ENCODE measurements around the gene ZC3H18.
A peak's percentile ranks its signal among the peaks of the same experiment; 100 is the strongest.

The ZC3H18 gene

GRCh38 chr16:88535191-88535856 lies 34.9 kb upstream of the ZC3H18 start:
- H3K9me3 ChIP-seq (replicated peaks; ENCODE audit: insufficient read depth, low read length), result no peaks in the 10 kb centered on the region
- no peaks in the 10 kb centered on the region for H3K79me2 ChIP-seq (ENCODE audit: low read length)
- peak overlapping the region; percentile 54; the same call in 1 of the 2 replicates for H3K4me2 ChIP-seq (ENCODE audit: low read depth, low read length)
- H3K4me3 ChIP-seq (ENCODE audit: low read length), result peak overlapping the region; percentile 34; the same call in 1 of the 2 replicates
- no peaks in the 10 kb centered on the region for H3F3A ChIP-seq (ENCODE audit: insufficient read depth, low read length)
- H3K27me3 ChIP-seq (replicated peaks; ENCODE audit: insufficient read depth, low read length), result peaks cover 7% of the 10 kb centered on the region; the same call in 1 of the 2 replicates
- no peaks in the 10 kb centered on the region for H4K20me1 ChIP-seq (ENCODE audit: insufficient read depth, low read length)
- no peak overlapping the region for H2AFZ ChIP-seq (ENCODE audit: low read length)
- H3K36me3 ChIP-seq (replicated peaks; ENCODE audit: insufficient read depth, low read length), result no peaks in the 10 kb centered on the region
- DNase-seq, result no peak
- no peaks in the 10 kb centered on the region for H3K9me2 ChIP-seq (replicated peaks; ENCODE audit: insufficient read depth, low read length)
- no peak overlapping the region for H3K9ac ChIP-seq (ENCODE audit: low read length)
- TF ChIP-seq EZH2phosphoT487 (IDR thresholded peaks at IDR 0.05; ENCODE audit: low read length) (no peak), CTCF (IDR thresholded peaks at IDR 0.05; ENCODE audit: low read length) (no peak), EZH2 (optimal IDR thresholded peaks at IDR 0.05; ENCODE audit: low read depth, low read length) (no peak)
- no peaks in the 10 kb centered on the region for H3K4me1 ChIP-seq (ENCODE audit: low read length)
- H3K27ac ChIP-seq (ENCODE audit: low read length), result no peak overlapping the region

GRCh38 chr16:88535857-88536222 lies 34.4 kb upstream of the ZC3H18 start:
- Histone ChIP-seq H3K4me2 (ENCODE audit: low read depth, low read length) (no peak overlapping the region), H3K4me1 (ENCODE audit: low read length) (no peaks in the 10 kb centered on the region), H3K27me3 (replicated peaks; ENCODE audit: insufficient read depth, low read length) (peaks cover 7% of the 10 kb centered on the region; the same call in 1 of the 2 replicates)

GRCh38 chr16:88536510-88536909 lies 33.7 kb upstream of the ZC3H18 start:
- Histone ChIP-seq H3K79me2 (ENCODE audit: low read length) (no peaks in the 10 kb centered on the region), H3K4me3 (ENCODE audit: low read length) (no peak overlapping the region), H3K4me1 (ENCODE audit: low read length) (no peaks in the 10 kb centered on the region), H3F3A (ENCODE audit: insufficient read depth, low read length) (no peaks in the 10 kb centered on the region), H2AFZ (ENCODE audit: low read length) (no peak overlapping the region), H3K27ac (ENCODE audit: low read length) (no peak overlapping the region), H3K9ac (ENCODE audit: low read length) (no peak overlapping the region), H3K4me2 (ENCODE audit: low read depth, low read length) (no peak overlapping the region), H3K9me2 (replicated peaks; ENCODE audit: insufficient read depth, low read length) (no peaks in the 10 kb centered on the region), H4K20me1 (ENCODE audit: insufficient read depth, low read length) (no peaks in the 10 kb centered on the region), H3K9me3 (replicated peaks; ENCODE audit: insufficient read depth, low read length) (no peaks in the 10 kb centered on the region), H3K36me3 (replicated peaks; ENCODE audit: insufficient read depth, low read length) (no peaks in the 10 kb centered on the region), H3K27me3 (replicated peaks; ENCODE audit: insufficient read depth, low read length) (peaks cover 7% of the 10 kb centered on the region; the same call in 1 of the 2 replicates)
- no peak for DNase-seq
- TF ChIP-seq EZH2phosphoT487 (IDR thresholded peaks at IDR 0.05; ENCODE audit: low read length), result no peak
- TF ChIP-seq CTCF (IDR thresholded peaks at IDR 0.05; ENCODE audit: low read length), result no peak
- no peak for TF ChIP-seq EZH2 (optimal IDR thresholded peaks at IDR 0.05; ENCODE audit: low read depth, low read length)

More at GRCh38 chr16:88535857-88536222, 34.4 kb upstream of the ZC3H18 start:
- Histone ChIP-seq H3K9me2 (replicated peaks; ENCODE audit: insufficient read depth, low read length) (no peaks in the 10 kb centered on the region), H3F3A (ENCODE audit: insufficient read depth, low read length) (no peaks in the 10 kb centered on the region), H3K27ac (ENCODE audit: low read length) (no peak overlapping the region), H4K20me1 (ENCODE audit: insufficient read depth, low read length) (no peaks in the 10 kb centered on the region), H3K36me3 (replicated peaks; ENCODE audit: insufficient read depth, low read length) (no peaks in the 10 kb centered on the region), H3K4me3 (ENCODE audit: low read length) (no peak overlapping the region), H3K9me3 (replicated peaks; ENCODE audit: insufficient read depth, low read length) (no peaks in the 10 kb centered on the region), H2AFZ (ENCODE audit: low read length) (no peak overlapping the region), H3K9ac (ENCODE audit: low read length) (no peak overlapping the region), H3K79me2 (ENCODE audit: low read length) (no peaks in the 10 kb centered on the region)
- no peak for DNase-seq
- TF ChIP-seq CTCF (IDR thresholded peaks at IDR 0.05; ENCODE audit: low read length) (no peak), EZH2phosphoT487 (IDR thresholded peaks at IDR 0.05; ENCODE audit: low read length) (no peak), EZH2 (optimal IDR thresholded peaks at IDR 0.05; ENCODE audit: low read depth, low read length) (no peak)

Data from MM.1S (cell line).